Choroid plexus epithelial cell (primary cell): ENCODE measurements around the gene S100Z.
A peak's percentile ranks its signal among the peaks of the same experiment; 100 is the strongest.
"Not testable (repeated sequence)": the region's sequence is repeated elsewhere in the genome, so short reads cannot be mapped to it uniquely, and the experiment has no call there.

ENCODE experiments used
- DNase-seq: peaks from one replicate; pipeline ENCODE4 v3.0.0-alpha.2; 2010; ENCODE audit warnings: low read depth
- H3K4me3 ChIP-seq: 2 replicates; pipeline ENCODE4 v1.5.1; 2011; ENCODE audit warnings: low read depth, mild to moderate bottlenecking, control low read depth, low read length, moderate library complexity
- TF ChIP-seq, protein P1 (sequence below): conservative IDR thresholded peaks from 2 replicates; pipeline ENCODE4 v1.5.1; 2011; ENCODE audit warnings: low read depth, mild to moderate bottlenecking, control low read depth, inconsistent platforms, low read length, moderate library complexity

S100Z gene

DNA sequence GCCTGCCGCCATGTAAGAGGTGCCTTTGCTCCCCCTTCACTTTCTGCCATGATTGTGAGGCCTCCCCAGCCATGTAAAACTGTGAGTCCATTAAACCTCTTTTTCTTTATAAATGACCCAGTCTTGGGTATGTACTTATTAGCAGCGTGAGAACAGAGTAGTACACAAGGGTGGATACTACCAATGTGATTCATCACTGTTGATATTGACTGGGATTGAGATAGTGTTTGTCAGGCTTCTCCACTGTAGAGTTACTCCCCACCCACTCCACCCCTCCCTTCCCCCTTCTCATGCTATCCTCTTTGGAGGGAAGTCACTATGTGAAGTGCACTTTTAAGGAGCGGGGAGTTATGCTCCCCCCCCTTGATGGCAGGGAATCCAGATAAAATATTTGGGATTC lies 91.6 kb downstream of the S100Z start:
- TF ChIP-seq, protein P1, sequence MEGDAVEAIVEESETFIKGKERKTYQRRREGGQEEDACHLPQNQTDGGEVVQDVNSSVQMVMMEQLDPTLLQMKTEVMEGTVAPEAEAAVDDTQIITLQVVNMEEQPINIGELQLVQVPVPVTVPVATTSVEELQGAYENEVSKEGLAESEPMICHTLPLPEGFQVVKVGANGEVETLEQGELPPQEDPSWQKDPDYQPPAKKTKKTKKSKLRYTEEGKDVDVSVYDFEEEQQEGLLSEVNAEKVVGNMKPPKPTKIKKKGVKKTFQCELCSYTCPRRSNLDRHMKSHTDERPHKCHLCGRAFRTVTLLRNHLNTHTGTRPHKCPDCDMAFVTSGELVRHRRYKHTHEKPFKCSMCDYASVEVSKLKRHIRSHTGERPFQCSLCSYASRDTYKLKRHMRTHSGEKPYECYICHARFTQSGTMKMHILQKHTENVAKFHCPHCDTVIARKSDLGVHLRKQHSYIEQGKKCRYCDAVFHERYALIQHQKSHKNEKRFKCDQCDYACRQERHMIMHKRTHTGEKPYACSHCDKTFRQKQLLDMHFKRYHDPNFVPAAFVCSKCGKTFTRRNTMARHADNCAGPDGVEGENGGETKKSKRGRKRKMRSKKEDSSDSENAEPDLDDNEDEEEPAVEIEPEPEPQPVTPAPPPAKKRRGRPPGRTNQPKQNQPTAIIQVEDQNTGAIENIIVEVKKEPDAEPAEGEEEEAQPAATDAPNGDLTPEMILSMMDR, result no peak
- DNase-seq, result no peak
- no peak overlapping the region for H3K4me3 ChIP-seq

- peak; percentile 12 for DNase-seq
- TF ChIP-seq, protein P1, result no peak
- no peak overlapping the region for H3K4me3 ChIP-seq
These were observed 92.8 kb downstream of the S100Z start for GRCh38 chr5:76942581-76942980.

- TF ChIP-seq, protein P1, result no peak
- H3K4me3 ChIP-seq, result no peak overlapping the region
- DNase-seq, result no peak
These were observed 93.2 kb downstream of the S100Z start for GRCh38 chr5:76943006-76943405.

- H3K4me3 ChIP-seq, result no peak overlapping the region
- DNase-seq, result no peak
- TF ChIP-seq, protein P1, result no peak
These were observed 94.8 kb downstream of the S100Z start for GRCh38 chr5:76944638-76945037.

DNA sequence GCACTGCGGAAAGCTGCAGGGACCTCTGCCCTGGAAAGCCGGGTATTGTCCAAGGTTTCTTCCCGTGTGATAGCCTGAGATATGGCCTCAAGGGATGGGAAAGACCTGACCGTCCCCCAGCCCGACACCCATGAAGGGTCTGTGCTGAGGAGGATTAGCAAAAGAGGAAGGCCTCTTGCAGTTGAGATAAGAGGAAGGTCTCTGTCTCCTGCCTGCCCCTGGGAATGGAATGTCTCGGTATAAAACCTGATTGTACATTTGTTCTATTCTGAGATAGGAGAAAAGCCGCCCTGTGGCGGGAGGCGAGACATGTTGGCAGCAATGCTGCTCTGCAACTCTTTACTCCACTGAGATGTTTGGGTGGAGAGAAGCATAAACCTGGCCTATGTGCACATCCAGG lies 95.4 kb downstream of the S100Z start:
- DNase-seq, H3K4me3 ChIP-seq: not testable (repeated sequence)

DNA sequence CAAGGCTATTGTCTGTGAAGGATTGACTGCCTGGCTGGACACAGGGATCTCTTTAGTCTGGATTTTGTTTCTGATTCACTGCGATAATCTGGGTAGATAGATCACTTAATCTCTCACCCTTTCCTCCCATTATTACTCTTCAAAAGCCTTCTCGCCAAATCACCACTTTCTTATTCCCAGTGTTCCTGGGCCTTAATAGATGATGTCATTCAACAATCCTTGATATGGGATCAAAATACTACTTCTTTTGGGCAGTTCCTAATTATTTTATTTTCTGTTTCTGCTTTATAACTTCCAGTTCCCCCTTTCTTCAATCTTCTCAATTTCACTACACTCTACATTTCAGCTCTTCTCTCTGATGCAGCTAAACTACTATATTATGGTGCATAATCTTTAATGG lies 96.3 kb downstream of the S100Z start:
- no peak for DNase-seq
- H3K4me3 ChIP-seq, result no peak overlapping the region
- TF ChIP-seq, protein P1, result no peak

GRCh38 chr5:76947082-76947503 lies 97.3 kb downstream of the S100Z start:
- TF ChIP-seq, protein P1, result no peak
- no peak overlapping the region for H3K4me3 ChIP-seq
- DNase-seq, result no peak
